ENCODE results near the gene TPCN2. TPM values are rescaled to one million over a fixed set of nuclear protein-coding genes. Genes with fewer than 3 reads are reported as not detected.

The TPCN2 gene
- total RNA-seq, 1 experiment from 2014 or later: 15.2 TPM

DNA sequence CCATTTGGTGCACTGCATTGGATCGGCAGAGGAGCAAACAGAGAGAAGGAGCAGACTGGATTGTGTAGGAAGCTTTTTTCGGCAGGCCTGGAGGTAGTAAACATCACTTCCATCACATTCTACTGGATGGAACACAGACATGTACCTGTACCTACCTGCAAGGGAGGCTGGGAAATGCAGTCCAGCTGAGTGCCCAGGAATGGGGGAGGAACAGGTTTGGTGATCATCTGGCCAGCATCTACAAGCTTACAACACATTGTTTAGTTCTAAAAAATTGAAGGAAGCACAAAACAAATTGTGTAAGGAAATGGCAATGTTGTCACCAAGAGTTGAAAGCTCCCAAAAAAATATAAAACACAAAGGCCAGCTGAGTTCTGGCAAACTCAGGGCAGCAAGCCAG is 126.1 kb downstream of the TPCN2 start:
- CTCF ChIA-PET: no interaction called here
- H3K27ac ChIP-seq (ENCODE audit: low read depth, low read length): no peak overlapping the region
- no peak overlapping the region for H2AFZ ChIP-seq (ENCODE audit: low read depth, low read length, poor library complexity, severe bottlenecking)
- no TSS peak for BruUV-seq (replicated peaks)
- TF ChIP-seq, protein P1, sequence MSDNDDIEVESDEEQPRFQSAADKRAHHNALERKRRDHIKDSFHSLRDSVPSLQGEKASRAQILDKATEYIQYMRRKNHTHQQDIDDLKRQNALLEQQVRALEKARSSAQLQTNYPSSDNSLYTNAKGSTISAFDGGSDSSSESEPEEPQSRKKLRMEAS (IDR thresholded peaks at IDR 0.05): no peak
- TF ChIP-seq TCF7L2 (IDR thresholded peaks at IDR 0.05; ENCODE audit: borderline replicate concordance, extremely low read depth, insufficient read depth, insufficient read length) (no peak), CBX3 (IDR thresholded peaks at IDR 0.05; ENCODE audit: low read depth) (no peak), POLR2AphosphoS5 (IDR thresholded peaks at IDR 0.05; ENCODE audit: low read depth, low read length) (no peak), ELF1 (IDR thresholded peaks at IDR 0.05; ENCODE audit: borderline replicate concordance, low read depth) (no peak), SIN3A (IDR thresholded peaks at IDR 0.05; ENCODE audit: low read depth) (no peak), YY1 (IDR thresholded peaks at IDR 0.05; ENCODE audit: extremely low read depth, insufficient replicate concordance, low read depth, low read length) (no peak)
- TF ChIP-seq, protein P2, sequence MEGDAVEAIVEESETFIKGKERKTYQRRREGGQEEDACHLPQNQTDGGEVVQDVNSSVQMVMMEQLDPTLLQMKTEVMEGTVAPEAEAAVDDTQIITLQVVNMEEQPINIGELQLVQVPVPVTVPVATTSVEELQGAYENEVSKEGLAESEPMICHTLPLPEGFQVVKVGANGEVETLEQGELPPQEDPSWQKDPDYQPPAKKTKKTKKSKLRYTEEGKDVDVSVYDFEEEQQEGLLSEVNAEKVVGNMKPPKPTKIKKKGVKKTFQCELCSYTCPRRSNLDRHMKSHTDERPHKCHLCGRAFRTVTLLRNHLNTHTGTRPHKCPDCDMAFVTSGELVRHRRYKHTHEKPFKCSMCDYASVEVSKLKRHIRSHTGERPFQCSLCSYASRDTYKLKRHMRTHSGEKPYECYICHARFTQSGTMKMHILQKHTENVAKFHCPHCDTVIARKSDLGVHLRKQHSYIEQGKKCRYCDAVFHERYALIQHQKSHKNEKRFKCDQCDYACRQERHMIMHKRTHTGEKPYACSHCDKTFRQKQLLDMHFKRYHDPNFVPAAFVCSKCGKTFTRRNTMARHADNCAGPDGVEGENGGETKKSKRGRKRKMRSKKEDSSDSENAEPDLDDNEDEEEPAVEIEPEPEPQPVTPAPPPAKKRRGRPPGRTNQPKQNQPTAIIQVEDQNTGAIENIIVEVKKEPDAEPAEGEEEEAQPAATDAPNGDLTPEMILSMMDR (IDR thresholded peaks at IDR 0.05 in 2 of 3, conservative IDR thresholded peaks at IDR 0.05 in 1 of 3; ENCODE audit: borderline replicate concordance in 1 of 3, insufficient read depth in 1 of 3, low read depth in 2 of 3, low read length in 2 of 3): no peak
- TF ChIP-seq, protein P3, sequence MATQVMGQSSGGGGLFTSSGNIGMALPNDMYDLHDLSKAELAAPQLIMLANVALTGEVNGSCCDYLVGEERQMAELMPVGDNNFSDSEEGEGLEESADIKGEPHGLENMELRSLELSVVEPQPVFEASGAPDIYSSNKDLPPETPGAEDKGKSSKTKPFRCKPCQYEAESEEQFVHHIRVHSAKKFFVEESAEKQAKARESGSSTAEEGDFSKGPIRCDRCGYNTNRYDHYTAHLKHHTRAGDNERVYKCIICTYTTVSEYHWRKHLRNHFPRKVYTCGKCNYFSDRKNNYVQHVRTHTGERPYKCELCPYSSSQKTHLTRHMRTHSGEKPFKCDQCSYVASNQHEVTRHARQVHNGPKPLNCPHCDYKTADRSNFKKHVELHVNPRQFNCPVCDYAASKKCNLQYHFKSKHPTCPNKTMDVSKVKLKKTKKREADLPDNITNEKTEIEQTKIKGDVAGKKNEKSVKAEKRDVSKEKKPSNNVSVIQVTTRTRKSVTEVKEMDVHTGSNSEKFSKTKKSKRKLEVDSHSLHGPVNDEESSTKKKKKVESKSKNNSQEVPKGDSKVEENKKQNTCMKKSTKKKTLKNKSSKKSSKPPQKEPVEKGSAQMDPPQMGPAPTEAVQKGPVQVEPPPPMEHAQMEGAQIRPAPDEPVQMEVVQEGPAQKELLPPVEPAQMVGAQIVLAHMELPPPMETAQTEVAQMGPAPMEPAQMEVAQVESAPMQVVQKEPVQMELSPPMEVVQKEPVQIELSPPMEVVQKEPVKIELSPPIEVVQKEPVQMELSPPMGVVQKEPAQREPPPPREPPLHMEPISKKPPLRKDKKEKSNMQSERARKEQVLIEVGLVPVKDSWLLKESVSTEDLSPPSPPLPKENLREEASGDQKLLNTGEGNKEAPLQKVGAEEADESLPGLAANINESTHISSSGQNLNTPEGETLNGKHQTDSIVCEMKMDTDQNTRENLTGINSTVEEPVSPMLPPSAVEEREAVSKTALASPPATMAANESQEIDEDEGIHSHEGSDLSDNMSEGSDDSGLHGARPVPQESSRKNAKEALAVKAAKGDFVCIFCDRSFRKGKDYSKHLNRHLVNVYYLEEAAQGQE (IDR thresholded peaks at IDR 0.05; ENCODE audit: low read depth): no peak
- POLR2A ChIA-PET: no interaction called here
- H3K9me3 ChIP-seq (ENCODE audit: control insufficient read depth in 1 of 2, insufficient read depth in 1 of 2, low read depth in 1 of 2, low read length in 2 of 2): no peaks in the 10 kb centered on the region
- no peak overlapping the region for H3K4me2 ChIP-seq (ENCODE audit: low read length)
- peaks cover 0 to 3% of the 10 kb centered on the region in 2 experiments; a peak in 1 of 4 replicates for H3K4me1 ChIP-seq (ENCODE audit: control insufficient read depth in 1 of 2, insufficient read depth in 2 of 2, low read length in 2 of 2)
- H3K4me3 ChIP-seq (replicated peaks in 1 of 2; ENCODE audit: low read depth in 1 of 2, low read length in 2 of 2): no peak overlapping the region
- DNase-seq (ENCODE audit: low read depth, low spot score) (no peak), ATAC-seq (no peak)
- RAD21 ChIA-PET (ENCODE audit: low non-redundant PET in 1 of 2, low total read pairs in 2 of 2, uncharacterized antibody in 2 of 2, unreplicated experiment in 2 of 2): no interaction called here
- no peaks in the 10 kb centered on the region for H3K79me2 ChIP-seq (ENCODE audit: insufficient read depth, low read length)
- H3K9ac ChIP-seq (ENCODE audit: low read length): no peak overlapping the region
- intact Hi-C loops (cut with micrococcal nuclease): no loop called here
- H3K36me3 ChIP-seq (ENCODE audit: control insufficient read depth in 1 of 2, insufficient read depth in 2 of 2, low read length in 2 of 2): no peaks in the 10 kb centered on the region
- no peaks in the 10 kb centered on the region for H4K20me1 ChIP-seq (ENCODE audit: insufficient read depth)
- no peaks in the 10 kb centered on the region for H3K27me3 ChIP-seq (ENCODE audit: insufficient read depth, low read length)
- no peaks in the 10 kb centered on the region for H3K9me2 ChIP-seq (ENCODE audit: insufficient read depth)
